OCI-LY7 (cell line): Measurements from ENCODE around the gene TNS1.
"Not testable (repeated sequence)": the region's sequence is repeated elsewhere in the genome, so short reads cannot be mapped to it uniquely, and the experiment has no call there.

Experiments used
- CTCF ChIP-seq: fragments of 200-600 bp; sonication (generic); conservative IDR thresholded peaks from 2 replicates; pipeline ENCODE4 v1.5.1; 2014; ENCODE audit warnings: mild to moderate bottlenecking, antibody characterized with exemption, low read length, moderate library complexity, mixed read lengths
- EZH2phosphoT487 ChIP-seq: fragments of 200-600 bp; sonication (generic); IDR thresholded peaks from 2 replicates; pipeline ENCODE4 v1.6.1; 2018; ENCODE audit warnings: low read depth, borderline replicate concordance, mild to moderate bottlenecking, mixed run types, antibody characterized with exemption, low read length, moderate library complexity, mixed read lengths

- not testable (repeated sequence) for TF ChIP-seq CTCF, EZH2phosphoT487
Observed at GRCh38 chr2:218044599-218044998, 41.8 kb upstream of the TNS1 start.
